ENCODE measurements around the gene ALDH1A1.

The ALDH1A1 gene

GRCh38 chr9:72951520-72952380 lies 1.1 kb downstream of the ALDH1A1 start:
- H3K4me3 ChIP-seq (ENCODE audit: low read length): no peak overlapping the region
- TF ChIP-seq CTCF (conservative IDR thresholded peaks at IDR 0.05; ENCODE audit: low read length): no peak

GRCh38 chr9:72950875-72951442 lies 1.9 kb downstream of the ALDH1A1 start:
- no peak overlapping the region for H3K4me3 ChIP-seq (ENCODE audit: low read length)
- TF ChIP-seq CTCF (conservative IDR thresholded peaks at IDR 0.05; ENCODE audit: low read length): no peak
- no peak for DNase-seq (ENCODE audit: low read depth)

More at GRCh38 chr9:72951520-72952380, 1.1 kb downstream of the ALDH1A1 start:
- no peak for DNase-seq (ENCODE audit: low read depth)

GRCh38 chr9:72949918-72950325 lies 2.9 kb downstream of the ALDH1A1 start:
- no peak for DNase-seq (ENCODE audit: low read depth)
- TF ChIP-seq CTCF (conservative IDR thresholded peaks at IDR 0.05; ENCODE audit: low read length): no peak
- H3K4me3 ChIP-seq (ENCODE audit: low read length): no peak overlapping the region

GRCh38 chr9:72949244-72949582 lies 3.6 kb downstream of the ALDH1A1 start:
- TF ChIP-seq CTCF (conservative IDR thresholded peaks at IDR 0.05; ENCODE audit: low read length): no peak
- DNase-seq (ENCODE audit: low read depth): no peak
- no peak overlapping the region for H3K4me3 ChIP-seq (ENCODE audit: low read length)

- no peak overlapping the region for H3K4me3 ChIP-seq (ENCODE audit: low read length)
- TF ChIP-seq CTCF (conservative IDR thresholded peaks at IDR 0.05; ENCODE audit: low read length): no peak
- DNase-seq (ENCODE audit: low read depth): no peak
These were observed 4.1 kb downstream of the ALDH1A1 start for GRCh38 chr9:72948575-72949243.

GRCh38 chr9:72947984-72948465 lies 4.8 kb downstream of the ALDH1A1 start:
- no peak for TF ChIP-seq CTCF (conservative IDR thresholded peaks at IDR 0.05; ENCODE audit: low read length)
- no peak overlapping the region for H3K4me3 ChIP-seq (ENCODE audit: low read length)
- DNase-seq (ENCODE audit: low read depth): no peak

All from AG10803 (cell line).